GM12801 (cell line): ENCODE data around the gene APBB1IP.

Source experiments
- TF ChIP-seq, protein P1 (sequence below): IDR thresholded peaks from one replicate; pipeline ENCODE4 v1.5.1; 2011; ENCODE audit warnings: control low read depth; ENCODE audit not compliant: insufficient read length; ENCODE audit errors: extremely low read depth

APBB1IP gene, protein sequence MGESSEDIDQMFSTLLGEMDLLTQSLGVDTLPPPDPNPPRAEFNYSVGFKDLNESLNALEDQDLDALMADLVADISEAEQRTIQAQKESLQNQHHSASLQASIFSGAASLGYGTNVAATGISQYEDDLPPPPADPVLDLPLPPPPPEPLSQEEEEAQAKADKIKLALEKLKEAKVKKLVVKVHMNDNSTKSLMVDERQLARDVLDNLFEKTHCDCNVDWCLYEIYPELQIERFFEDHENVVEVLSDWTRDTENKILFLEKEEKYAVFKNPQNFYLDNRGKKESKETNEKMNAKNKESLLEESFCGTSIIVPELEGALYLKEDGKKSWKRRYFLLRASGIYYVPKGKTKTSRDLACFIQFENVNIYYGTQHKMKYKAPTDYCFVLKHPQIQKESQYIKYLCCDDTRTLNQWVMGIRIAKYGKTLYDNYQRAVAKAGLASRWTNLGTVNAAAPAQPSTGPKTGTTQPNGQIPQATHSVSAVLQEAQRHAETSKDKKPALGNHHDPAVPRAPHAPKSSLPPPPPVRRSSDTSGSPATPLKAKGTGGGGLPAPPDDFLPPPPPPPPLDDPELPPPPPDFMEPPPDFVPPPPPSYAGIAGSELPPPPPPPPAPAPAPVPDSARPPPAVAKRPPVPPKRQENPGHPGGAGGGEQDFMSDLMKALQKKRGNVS

DNA sequence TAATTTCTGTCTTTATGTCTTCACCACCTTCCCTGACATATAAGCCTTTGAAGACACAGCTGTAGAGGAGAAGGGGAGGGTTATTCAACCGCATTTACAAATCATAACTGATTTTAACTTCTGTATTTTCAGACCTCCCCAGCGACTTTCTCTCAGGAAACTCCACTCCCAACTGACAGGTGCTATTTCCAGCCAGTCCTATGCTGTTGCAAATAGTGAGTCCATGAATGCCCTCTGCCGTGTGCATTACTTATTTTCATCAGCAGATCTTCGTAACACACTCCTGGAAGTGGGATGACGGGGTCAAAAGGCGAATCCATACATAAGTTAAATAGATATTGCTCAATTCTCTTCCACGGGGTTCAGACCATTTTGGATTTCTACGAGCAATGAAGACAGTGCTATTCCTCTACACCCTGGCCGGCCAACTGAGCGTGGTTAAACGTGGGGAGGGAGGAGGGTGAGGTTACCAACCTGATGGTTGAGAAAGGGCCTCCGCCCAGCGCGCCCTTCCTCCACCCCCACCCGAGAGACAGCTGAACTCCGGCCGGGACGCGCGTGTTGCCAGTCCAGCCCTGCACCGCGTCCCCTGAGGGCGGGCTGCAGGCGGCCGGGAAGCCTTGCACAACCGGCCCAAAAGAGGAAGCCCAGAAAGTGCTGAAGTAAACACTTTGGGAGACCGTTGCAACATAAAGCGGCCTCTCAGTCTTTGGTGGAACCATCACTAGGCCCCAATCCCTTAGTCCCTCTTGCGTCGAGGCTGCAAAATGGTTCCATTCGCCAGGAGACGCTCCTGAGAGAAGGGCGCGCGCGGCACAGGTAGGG is at the start of gene APBB1IP:
Gene APBB1IP, plus strand, starts transcription at position 705 of the 825 bp plus-strand sequence. CDS start 53,986 bp downstream, outside the sequence.
- TF ChIP-seq, protein P1, sequence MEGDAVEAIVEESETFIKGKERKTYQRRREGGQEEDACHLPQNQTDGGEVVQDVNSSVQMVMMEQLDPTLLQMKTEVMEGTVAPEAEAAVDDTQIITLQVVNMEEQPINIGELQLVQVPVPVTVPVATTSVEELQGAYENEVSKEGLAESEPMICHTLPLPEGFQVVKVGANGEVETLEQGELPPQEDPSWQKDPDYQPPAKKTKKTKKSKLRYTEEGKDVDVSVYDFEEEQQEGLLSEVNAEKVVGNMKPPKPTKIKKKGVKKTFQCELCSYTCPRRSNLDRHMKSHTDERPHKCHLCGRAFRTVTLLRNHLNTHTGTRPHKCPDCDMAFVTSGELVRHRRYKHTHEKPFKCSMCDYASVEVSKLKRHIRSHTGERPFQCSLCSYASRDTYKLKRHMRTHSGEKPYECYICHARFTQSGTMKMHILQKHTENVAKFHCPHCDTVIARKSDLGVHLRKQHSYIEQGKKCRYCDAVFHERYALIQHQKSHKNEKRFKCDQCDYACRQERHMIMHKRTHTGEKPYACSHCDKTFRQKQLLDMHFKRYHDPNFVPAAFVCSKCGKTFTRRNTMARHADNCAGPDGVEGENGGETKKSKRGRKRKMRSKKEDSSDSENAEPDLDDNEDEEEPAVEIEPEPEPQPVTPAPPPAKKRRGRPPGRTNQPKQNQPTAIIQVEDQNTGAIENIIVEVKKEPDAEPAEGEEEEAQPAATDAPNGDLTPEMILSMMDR: no peak

DNA sequence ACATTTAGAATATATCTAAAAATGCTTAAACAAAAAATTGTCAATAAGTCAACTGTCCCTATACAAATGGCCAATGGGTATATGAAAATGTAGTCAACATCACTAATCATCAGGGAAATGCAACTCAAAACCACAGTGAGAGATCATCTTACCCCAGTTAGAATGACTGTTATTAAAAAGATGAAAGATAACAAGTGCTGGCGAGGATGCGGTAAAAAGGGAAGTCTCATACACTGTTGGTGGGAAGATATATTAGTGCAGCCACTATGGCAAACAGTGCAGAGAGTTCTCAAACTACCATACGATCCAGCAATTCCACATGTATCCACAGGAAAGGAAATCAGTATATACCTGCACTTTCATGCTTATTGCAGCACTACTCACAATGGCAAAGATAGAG is 48.6 kb upstream of the APBB1IP start:
- TF ChIP-seq, protein P1: no peak

DNA sequence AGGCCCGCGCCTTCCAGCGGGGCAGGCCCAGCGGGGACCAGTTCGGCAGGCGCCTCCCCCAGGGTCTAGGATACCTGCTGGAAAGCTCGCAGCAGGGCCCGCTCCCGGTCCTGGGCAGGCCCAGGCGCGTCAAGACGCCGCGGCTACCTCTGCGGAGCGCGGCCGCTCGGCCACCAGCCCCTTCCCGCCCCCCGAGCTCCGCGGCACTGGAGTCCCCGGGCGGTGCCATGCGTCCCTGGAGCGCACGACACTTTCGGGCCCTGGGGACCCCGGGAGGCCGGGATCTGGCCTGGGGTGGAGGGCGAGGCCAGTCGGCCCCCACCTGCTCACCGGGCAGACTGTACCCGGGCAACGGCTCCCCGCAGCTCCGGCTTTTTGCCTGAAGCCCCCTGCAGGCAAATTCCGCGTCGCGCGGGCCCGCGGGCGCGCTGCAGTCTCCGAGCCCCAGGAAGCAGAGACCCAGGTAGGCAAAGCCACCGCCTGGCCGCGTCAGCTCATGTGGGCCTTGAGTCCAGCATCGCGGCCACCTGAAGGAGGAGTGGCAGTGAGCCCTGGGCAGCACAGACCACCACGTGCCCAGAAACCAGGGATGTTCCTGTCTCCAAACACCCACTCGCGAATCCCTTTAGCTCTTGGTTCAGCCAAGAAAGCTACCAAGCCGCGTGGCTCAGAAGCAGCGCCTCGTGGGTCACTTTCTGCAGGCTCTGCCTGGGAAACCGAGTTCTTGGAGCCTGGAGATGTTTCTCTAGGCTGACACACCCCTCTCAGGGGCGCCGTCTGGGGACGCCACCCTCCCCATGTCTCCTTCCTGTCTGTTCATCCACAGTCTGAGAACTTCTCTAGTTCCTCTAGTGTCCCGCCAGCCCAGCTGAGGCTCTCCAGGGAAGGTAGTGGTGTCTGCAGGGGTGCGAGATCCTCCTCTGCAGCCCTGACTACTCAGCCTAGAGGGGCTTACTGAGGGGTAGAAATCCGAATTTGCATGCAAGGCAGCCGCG is 46.1 kb upstream of the APBB1IP start:
- TF ChIP-seq, protein P1: no peak

DNA sequence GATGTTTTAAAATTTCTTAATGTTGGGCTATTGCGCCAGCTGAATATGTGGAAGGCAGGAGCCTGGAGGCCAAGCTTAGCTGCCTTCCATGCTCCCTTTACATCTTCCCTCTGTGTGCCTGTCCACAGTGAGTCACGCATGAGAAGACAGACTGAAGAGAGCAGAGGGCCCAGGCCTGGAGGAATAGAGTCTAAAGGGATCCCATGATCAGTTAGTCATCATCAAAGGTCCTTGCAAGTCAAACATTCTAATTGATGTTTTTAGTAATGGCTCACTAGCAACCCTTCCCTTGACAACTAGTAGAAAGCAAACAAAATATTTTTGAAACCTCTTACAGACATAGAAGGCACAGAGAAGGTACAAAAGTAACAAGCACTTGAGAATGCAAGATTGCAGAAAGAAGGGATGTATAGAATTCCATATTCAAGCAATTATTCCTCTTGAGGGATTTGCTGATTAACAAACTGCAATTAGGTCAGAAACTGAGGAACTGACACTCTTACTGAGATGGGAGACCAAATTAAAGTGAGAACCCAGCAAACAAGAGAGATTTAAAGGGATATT is 30.7 kb upstream of the APBB1IP start:
- TF ChIP-seq, protein P1: no peak

DNA sequence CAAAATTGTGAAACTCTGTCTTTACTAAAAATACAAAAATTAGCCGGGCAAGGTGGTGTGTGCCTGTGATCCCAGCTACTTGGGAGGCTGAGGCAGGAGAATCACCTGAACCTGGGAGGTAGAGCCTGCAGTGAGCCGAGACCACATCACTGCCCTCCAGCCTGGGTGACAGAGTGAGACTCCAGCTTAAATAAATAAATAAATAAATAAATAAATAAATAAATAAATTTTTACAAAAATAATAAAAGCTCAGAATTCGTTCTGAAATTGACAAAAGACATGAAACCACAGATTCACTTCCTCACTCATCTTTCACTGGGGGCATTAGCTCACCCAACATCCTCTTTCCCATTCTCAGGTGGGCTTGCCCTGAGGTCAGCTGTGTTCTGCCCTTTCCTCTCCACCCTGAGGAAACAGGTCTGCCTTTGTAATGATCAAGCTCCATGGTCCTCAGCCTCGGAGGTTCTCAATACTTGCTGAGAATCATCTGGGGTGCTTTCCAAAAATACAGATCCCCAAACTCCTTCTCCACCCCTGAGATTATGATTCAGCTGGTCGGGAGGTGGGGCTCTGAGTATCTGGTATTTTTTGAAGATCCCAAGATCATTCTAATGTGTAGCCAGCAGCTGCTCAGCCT is 29.2 kb upstream of the APBB1IP start:
- TF ChIP-seq, protein P1: no peak

DNA sequence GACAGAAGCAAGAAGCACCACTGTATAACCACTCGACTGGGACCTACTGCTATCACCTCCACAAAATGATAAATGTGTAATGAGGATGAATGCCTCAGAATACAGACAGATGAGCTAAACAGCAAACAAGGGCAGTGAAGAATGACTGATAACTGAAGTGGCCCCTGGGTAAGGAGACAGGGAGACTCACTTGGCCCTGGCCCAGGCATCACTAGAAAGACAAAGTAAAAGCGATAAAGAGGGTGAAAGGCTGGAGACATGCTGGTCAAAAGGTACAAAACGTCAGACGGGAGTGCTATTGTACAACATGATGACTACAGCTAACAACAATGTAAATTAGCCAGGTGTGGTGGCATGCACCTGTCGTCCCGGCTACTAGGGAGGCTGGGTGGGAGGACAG is 27.8 kb upstream of the APBB1IP start:
- TF ChIP-seq, protein P1: no peak
